ENCODE data around the gene LRCH1. TPM values are rescaled to one million over a fixed set of nuclear protein-coding genes. Genes with fewer than 3 reads are reported as not detected.

Gene LRCH1
- total and polyA plus RNA-seq, 11 donors, result 4.5 to 20.1 (median 12.5) TPM

DNA sequence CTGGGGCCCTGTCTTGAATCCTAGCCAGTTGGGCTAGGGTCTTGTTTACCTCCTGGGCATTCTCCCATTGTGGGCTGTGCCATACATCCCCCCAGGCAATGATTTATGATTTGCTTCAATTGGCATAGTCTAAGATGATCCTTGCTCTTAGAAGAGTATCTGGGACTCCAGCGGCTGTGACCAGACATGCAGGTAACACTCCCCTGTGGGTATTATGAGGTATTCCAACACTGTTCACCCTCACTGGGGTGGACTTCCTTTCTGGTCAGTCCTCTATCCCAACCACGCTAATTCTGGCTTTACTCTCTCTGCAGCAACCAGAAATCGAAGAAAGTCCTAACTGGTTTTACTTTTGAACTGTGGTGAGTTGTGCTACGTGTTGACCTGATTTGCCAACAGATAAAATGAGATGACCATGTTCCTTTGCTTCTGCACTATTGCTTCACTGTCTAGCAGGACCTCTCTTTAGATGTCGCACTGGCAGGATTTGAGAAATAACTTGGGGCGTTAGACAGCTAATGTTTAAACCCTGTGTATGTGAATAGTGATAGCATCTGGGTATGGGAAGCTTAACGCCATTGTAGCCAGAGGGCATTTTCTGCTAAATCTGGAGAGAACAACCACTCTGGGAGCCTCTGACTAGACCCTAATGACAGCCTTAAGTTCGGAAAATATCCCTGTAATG lies 6.7 kb upstream of the LRCH1 start:
- Histone ChIP-seq H3K9me3 (no peaks in the 10 kb centered on the region), H3K4me3 (no peak overlapping the region), H3K4me1 (peaks cover 0 to 4% (median 1%) of the 10 kb centered on the region in 12 donors), H3K27me3 (no peaks in the 10 kb centered on the region), H3K36me3 (no peaks in the 10 kb centered on the region), H3K27ac (no peak overlapping the region)
- DNase-seq (no peak), ATAC-seq (no peak)
- TF ChIP-seq, protein P1, sequence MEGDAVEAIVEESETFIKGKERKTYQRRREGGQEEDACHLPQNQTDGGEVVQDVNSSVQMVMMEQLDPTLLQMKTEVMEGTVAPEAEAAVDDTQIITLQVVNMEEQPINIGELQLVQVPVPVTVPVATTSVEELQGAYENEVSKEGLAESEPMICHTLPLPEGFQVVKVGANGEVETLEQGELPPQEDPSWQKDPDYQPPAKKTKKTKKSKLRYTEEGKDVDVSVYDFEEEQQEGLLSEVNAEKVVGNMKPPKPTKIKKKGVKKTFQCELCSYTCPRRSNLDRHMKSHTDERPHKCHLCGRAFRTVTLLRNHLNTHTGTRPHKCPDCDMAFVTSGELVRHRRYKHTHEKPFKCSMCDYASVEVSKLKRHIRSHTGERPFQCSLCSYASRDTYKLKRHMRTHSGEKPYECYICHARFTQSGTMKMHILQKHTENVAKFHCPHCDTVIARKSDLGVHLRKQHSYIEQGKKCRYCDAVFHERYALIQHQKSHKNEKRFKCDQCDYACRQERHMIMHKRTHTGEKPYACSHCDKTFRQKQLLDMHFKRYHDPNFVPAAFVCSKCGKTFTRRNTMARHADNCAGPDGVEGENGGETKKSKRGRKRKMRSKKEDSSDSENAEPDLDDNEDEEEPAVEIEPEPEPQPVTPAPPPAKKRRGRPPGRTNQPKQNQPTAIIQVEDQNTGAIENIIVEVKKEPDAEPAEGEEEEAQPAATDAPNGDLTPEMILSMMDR (IDR thresholded peaks at IDR 0.05), result no peak
- no peak for TF ChIP-seq POLR2A (IDR thresholded peaks at IDR 0.05)
- 89 to 92% (median 90%) methylated on average over 8 of the region's 8 CpGs for WGBS, 4 donors
- intact Hi-C loops (cut with DNase I), result loop anchor here in 5 of 10 donors (5.0 to 10.0 kb wide), 4 partner anchors 49 to 176 kb away; no protein-coding TSS in a partner anchor

DNA sequence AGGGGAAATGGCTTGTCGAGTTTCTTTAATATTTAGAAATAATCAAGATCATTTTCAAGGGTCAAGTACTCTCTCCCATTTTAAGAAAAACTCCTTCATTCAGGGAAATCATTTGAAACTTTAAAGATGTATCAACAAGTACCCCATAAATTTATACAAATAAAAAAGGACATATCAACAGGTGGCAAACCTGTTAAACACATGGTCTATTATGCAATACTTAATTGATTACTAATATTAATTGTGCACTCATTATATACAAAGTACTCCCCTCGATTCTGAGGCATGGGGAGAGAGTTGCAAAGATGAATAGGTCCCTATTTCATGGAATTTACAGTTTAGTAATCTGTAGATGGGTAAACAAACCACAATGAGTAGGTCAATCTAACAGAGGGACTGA lies 2.1 kb upstream of the LRCH1 start:
- DNase-seq (no peak), ATAC-seq (no peak)
- H3K4me1 ChIP-seq, result peaks cover 0 to 29% (median 24%) of the 10 kb centered on the region in 12 donors
- H3K36me3 ChIP-seq, result no peaks in the 10 kb centered on the region
- no peak overlapping the region for H3K27ac ChIP-seq
- TF ChIP-seq, protein P1 (IDR thresholded peaks at IDR 0.05), result no peak
- no peak for TF ChIP-seq POLR2A (IDR thresholded peaks at IDR 0.05)
- H3K9me3 ChIP-seq, result no peaks in the 10 kb centered on the region
- intact Hi-C loops (cut with DNase I), result loop anchor here (1.0 to 10.0 kb wide), 17 partner anchors 51 to 171 kb away; no protein-coding TSS in a partner anchor
- H3K27me3 ChIP-seq, result no peaks in the 10 kb centered on the region
- 88 to 94% (median 93%) methylated on average over 2 of the region's 2 CpGs for WGBS, 4 donors
- H3K4me3 ChIP-seq, result no peak overlapping the region

DNA sequence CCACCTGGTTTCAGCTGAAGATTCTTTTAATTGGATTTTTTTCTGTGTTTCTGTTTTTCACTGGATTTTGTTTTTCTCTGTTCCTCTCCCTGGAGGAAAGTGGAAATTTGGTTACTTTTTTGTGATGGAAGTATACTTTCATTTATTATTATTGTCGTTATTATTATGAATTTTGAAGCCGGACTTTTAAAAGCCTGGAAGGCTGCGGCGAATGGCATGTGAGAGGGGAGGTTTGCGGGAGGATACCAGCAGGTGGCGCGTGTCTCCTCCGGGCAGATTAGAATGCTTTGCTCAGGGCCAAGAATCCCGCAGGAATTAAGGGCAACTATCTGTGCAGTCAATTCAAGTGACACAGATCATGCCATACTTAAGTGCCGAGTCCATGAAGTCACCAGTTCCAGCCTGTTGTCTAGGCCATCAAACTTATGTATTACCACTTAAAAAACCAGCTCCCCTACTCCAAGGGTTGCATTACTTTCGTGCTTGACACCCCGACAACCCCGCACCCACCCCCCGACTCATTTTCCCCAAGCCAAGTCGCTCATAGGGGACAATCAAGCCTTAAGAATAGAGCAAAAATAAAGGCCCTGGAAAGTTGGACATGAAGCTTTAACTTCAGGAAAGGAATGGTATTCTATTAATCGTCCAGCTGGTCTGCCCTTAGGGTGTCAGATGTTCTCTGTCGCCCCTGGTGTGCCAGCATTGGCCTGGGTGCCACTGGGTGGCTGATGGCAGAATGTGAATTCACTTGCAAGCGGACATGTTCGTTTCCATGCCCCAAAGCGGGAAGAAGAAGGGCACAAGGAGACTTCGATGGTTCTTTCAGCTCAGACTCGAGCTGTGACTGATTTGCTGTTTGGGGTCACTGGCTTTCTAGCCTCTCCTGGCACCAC lies 1.3 kb upstream of the LRCH1 start:
- intact Hi-C loops (cut with DNase I), result loop anchor here (1.0 to 10.0 kb wide), 18 partner anchors 19 to 171 kb away; no protein-coding TSS in a partner anchor
- Histone ChIP-seq H3K4me3 (peak overlapping the region in 10 of 12 donors; percentile 75 to 97 (median 90)), H3K9me3 (no peaks in the 10 kb centered on the region), H3K27me3 (no peaks in the 10 kb centered on the region), H3K4me1 (peaks cover 0 to 34% (median 26%) of the 10 kb centered on the region in 12 donors), H3K27ac (peak overlapping the region in 5 of 12 donors; percentile 90 to 98 (median 94)), H3K36me3 (no peaks in the 10 kb centered on the region)
- 35 to 40% (median 39%) methylated on average over 22 of the region's 22 CpGs for WGBS, 4 donors
- DNase-seq, result peak; percentile 82 to 87 (median 85)
- TF ChIP-seq POLR2A (IDR thresholded peaks at IDR 0.05), result no peak
- TF ChIP-seq, protein P1 (IDR thresholded peaks at IDR 0.05), result peak; percentile 75 to 94 (median 88)
- ATAC-seq, result peak; percentile 39 to 59 (median 53)

DNA sequence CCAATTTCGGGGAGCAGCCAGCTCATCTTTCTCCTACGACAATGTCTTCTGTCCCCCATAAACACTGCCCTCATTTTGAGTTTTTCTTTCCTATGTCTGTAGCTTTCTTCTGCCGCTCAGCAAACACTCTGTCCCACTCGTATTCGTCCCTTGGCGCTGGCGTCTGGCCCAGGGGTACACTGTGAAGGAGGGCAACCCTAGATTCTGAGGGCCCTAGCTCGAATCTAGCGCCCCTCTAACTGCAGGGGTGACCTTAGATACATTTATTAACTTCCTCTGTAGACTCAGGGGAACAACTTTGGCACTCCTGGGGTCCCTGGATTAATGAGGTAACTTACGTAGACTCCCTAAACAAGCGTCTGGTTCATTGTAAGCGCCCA lies 677 bp upstream of the LRCH1 start:
- Histone ChIP-seq H3K36me3 (no peaks in the 10 kb centered on the region), H3K4me1 (peaks cover 0 to 34% (median 26%) of the 10 kb centered on the region in 12 donors), H3K27me3 (no peaks in the 10 kb centered on the region), H3K4me3 (peak overlapping the region; percentile 75 to 100 (median 90)), H3K9me3 (no peaks in the 10 kb centered on the region), H3K27ac (peak overlapping the region; percentile 69 to 98 (median 93))
- WGBS, 4 donors, result 25 to 35% (median 33%) methylated on average over 12 of the region's 12 CpGs
- TF ChIP-seq, protein P1 (IDR thresholded peaks at IDR 0.05), result no peak
- TF ChIP-seq POLR2A (IDR thresholded peaks at IDR 0.05), result no peak
- ATAC-seq, result no peak
- peak in 1 of 5 donors; percentile 15 for DNase-seq
- intact Hi-C loops (cut with DNase I), result loop anchor here (2.0 to 10.0 kb wide), 14 partner anchors 19 to 170 kb away; no protein-coding TSS in a partner anchor
